ENCODE data around the gene NCAM1. TPM values are rescaled to one million over a fixed set of nuclear protein-coding genes. Genes with fewer than 3 reads are reported as not detected.

NCAM1 gene
- total RNA-seq, 1 donor from 2014 or later: 76.7 TPM

DNA sequence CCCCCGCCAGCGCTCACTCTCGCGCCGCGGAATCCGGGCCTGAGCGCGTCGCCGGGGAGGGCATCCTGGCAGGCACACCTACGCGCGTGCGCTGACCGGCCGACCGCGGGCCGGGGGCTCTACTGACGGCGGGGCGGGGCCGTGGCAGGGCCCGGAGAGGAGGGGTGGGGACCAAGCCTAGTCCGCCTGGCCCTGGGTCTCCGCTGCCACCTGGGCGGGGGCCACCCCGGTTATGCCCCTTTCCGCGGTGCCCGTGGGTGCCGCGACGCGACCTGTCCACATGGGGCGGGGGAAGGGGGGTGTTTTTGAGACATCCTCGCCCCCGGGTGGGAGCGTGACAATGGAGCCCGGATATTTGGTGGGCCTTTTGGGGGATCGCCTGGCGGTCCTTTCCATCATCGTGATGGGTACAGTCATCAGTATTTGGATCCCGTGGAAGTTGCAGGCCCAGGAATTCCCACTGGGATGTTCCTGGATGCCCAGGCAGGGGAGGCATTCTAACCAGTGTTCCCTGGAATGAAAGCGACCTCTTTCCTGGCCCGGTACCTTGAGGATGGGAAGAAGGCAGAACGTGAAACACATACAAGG is 2.2 kb downstream of the NCAM1 start:
- Mint-ChIP-seq H3K4me1 (peaks cover 22% of the 10 kb centered on the region), H3K27ac (ENCODE audit: unreplicated experiment) (peak overlapping the region; percentile 66), H3K36me3 (ENCODE audit: low read depth) (no peaks in the 10 kb centered on the region), H3K27me3 (ENCODE audit: low read depth) (peaks cover 12% of the 10 kb centered on the region), H3K9me3 (no peaks in the 10 kb centered on the region), H3K4me3 (peak overlapping the region; percentile 92)
- no peak for DNase-seq (ENCODE audit: low read depth, low spot score)
- TF ChIP-seq, protein P1, sequence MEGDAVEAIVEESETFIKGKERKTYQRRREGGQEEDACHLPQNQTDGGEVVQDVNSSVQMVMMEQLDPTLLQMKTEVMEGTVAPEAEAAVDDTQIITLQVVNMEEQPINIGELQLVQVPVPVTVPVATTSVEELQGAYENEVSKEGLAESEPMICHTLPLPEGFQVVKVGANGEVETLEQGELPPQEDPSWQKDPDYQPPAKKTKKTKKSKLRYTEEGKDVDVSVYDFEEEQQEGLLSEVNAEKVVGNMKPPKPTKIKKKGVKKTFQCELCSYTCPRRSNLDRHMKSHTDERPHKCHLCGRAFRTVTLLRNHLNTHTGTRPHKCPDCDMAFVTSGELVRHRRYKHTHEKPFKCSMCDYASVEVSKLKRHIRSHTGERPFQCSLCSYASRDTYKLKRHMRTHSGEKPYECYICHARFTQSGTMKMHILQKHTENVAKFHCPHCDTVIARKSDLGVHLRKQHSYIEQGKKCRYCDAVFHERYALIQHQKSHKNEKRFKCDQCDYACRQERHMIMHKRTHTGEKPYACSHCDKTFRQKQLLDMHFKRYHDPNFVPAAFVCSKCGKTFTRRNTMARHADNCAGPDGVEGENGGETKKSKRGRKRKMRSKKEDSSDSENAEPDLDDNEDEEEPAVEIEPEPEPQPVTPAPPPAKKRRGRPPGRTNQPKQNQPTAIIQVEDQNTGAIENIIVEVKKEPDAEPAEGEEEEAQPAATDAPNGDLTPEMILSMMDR (conservative IDR thresholded peaks at IDR 0.05): no peak

DNA sequence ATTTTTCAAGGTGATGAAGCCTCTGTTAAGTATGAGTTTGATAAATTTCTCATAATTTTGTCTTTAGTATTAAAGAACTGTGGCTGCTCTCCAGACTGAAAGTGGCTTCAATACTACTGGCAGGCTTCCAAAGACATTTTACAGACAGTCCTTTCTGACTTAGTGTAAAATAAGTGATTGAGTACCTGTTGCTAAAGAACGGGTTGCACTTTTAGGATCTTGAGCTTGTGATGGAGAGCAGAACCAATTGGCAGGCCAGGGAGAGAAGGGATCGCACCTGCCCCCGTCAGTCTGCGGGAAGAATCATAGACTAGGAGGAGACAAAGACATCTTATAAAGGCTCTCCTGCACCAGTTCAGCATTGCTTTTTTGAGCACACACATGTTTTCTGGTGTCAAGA is 4.4 kb downstream of the NCAM1 start:
- H3K9me3 Mint-ChIP-seq: no peaks in the 10 kb centered on the region
- TF ChIP-seq, protein P1 (conservative IDR thresholded peaks at IDR 0.05): no peak
- H3K27ac Mint-ChIP-seq (ENCODE audit: unreplicated experiment): no peak overlapping the region
- DNase-seq (ENCODE audit: low read depth, low spot score): no peak
- peaks cover 10% of the 10 kb centered on the region for H3K27me3 Mint-ChIP-seq (ENCODE audit: low read depth)
- no peak overlapping the region for H3K4me3 Mint-ChIP-seq
- H3K4me1 Mint-ChIP-seq: peaks cover 25% of the 10 kb centered on the region
- no peaks in the 10 kb centered on the region for H3K36me3 Mint-ChIP-seq (ENCODE audit: low read depth)

DNA sequence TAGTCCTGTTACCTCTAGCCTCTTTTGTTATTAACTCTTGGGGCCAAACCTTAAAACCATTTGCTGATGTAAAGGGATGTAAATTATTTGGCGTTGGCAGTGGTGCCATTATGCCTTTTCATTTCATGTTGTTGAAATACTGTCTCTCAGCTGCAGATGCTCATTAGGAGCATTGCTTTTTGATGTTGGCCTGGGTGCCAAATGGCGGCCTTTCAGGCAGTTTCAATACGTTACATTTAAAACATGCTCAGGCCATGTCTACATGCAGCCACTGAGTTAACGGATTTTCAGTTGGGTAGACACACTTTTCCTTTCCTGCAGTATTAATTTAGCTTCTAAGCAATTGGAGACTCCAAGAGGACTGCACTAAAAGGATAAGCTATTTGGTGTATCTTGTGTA is 5.3 kb downstream of the NCAM1 start:
- no peak for DNase-seq (ENCODE audit: low read depth, low spot score)
- Mint-ChIP-seq H3K4me3 (no peak overlapping the region), H3K4me1 (peaks cover 17% of the 10 kb centered on the region), H3K27me3 (ENCODE audit: low read depth) (peaks cover 4% of the 10 kb centered on the region), H3K9me3 (no peaks in the 10 kb centered on the region), H3K36me3 (ENCODE audit: low read depth) (no peaks in the 10 kb centered on the region), H3K27ac (ENCODE audit: unreplicated experiment) (no peak overlapping the region)
- TF ChIP-seq, protein P1 (conservative IDR thresholded peaks at IDR 0.05): no peak

DNA sequence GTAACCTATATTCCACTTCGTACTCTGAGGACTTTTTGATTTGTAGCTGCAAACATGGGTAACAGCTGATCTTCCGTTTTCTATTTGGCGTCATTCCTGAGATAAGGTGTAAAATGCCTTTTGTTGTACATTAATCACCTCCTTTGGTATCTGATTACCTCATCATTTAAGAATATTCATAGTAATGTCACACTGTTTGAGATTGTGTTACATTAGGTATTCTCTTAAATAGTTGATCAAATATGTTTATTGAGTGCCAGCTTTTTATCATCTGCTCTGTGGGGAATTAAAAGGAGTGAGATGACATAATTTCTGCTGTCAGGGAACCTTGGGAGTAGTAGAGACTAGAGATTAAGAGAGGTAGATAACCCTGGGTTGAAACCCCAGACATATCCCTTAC is 5.9 kb downstream of the NCAM1 start:
- Mint-ChIP-seq H3K4me1 (peaks cover 16% of the 10 kb centered on the region), H3K27me3 (ENCODE audit: low read depth) (peaks cover 4% of the 10 kb centered on the region), H3K27ac (ENCODE audit: unreplicated experiment) (no peak overlapping the region), H3K9me3 (no peaks in the 10 kb centered on the region), H3K36me3 (ENCODE audit: low read depth) (no peaks in the 10 kb centered on the region), H3K4me3 (no peak overlapping the region)
- DNase-seq (ENCODE audit: low read depth, low spot score): no peak
- TF ChIP-seq, protein P1 (conservative IDR thresholded peaks at IDR 0.05): no peak

DNA sequence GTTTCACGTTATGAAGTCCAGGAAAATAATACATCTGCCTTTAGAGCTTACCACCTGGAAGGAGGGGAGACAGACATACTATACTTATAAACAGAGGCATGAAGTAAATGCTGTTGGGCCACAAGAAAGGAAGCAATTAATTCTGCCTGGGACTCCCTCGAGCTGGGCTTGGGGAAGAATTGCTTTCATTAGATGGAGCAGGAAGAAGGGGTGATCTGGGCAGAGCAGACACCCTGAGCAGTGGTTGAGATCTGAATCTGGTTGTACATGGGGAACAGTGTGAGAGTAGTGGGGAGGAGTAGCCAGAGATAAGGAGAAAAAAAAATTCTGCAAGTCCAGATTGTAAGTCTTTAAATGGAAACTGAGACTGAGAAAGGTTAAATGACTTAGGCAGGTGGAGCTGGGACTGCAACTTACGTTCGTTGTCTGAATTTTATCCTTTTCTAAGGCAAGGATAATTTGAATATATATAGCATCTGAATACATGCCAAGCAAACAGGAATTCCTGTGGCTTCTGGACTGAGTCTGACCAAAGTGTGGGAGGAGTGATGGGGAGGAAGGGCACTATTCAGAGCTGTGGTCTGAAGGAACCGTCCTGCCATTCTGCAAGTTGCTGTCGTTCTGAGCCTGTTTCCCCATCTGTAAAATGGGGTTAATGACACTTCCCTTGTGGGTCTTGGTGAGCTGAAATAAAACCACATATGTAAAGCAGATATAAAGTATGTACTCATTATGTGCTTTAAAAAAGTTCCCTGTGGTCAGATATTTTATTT is 7.9 kb downstream of the NCAM1 start:
- DNase-seq (ENCODE audit: low read depth, low spot score): no peak
- H3K4me3 Mint-ChIP-seq: no peak overlapping the region
- no peaks in the 10 kb centered on the region for H3K36me3 Mint-ChIP-seq (ENCODE audit: low read depth)
- peaks cover 7% of the 10 kb centered on the region for H3K4me1 Mint-ChIP-seq
- no peaks in the 10 kb centered on the region for H3K9me3 Mint-ChIP-seq
- peaks cover 2% of the 10 kb centered on the region for H3K27me3 Mint-ChIP-seq (ENCODE audit: low read depth)
- no peak overlapping the region for H3K27ac Mint-ChIP-seq (ENCODE audit: unreplicated experiment)
- TF ChIP-seq, protein P1 (conservative IDR thresholded peaks at IDR 0.05): no peak

All from neural crest cell (in vitro differentiated cells).